ENCODE measurements around the gene MINAR1. TPM values are rescaled to one million over a fixed set of nuclear protein-coding genes. Genes with fewer than 3 reads are reported as not detected.

MINAR1 gene
- total RNA-seq, 5 donors from 2014 or later (not counting 1 experiment from before 2014, with no cell fraction given), result 0.30 to 0.47 (median 0.42) TPM

DNA sequence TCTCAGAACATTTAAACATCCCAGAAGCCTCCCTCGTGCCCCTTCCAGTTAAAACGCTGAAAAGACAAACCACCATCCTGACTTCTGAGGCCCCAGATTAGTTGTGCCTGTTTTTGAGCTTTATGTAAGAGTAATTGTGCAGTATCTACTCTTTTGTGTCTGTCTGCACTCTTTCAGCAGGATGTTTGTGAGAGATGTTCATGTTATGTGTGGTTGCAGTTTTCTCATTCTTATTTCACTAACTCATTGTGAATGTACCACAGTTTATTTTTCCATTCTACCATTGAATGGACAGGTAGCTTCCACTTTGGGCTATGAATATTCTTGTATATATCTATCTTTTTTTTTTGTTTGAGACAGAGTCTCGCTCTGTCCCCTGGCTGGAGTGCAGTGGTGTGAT is 40.3 kb downstream of the MINAR1 start:
- POLR2A ChIA-PET, result no interaction called here
- H3K27ac ChIP-seq (ENCODE audit: low read length), result no peak overlapping the region
- H3K27ac Mint-ChIP-seq, result no peak overlapping the region
- peaks cover 3% of the 10 kb centered on the region for H3K36me3 Mint-ChIP-seq
- DNase-seq (no peak), ATAC-seq (replicated peaks in 1 of 4) (no peak)
- H3K9me3 ChIP-seq, result no peaks in the 10 kb centered on the region
- H3K36me3 ChIP-seq (ENCODE audit: control insufficient read depth in 2 of 2, extremely low read depth in 1 of 2, insufficient read depth in 1 of 2, low read length in 1 of 2), result no peaks in the 10 kb centered on the region
- H3K4me3 Mint-ChIP-seq, result no peak overlapping the region
- H3K27me3 ChIP-seq (replicated peaks in 1 of 2; ENCODE audit: control insufficient read depth in 2 of 2, extremely low read depth in 1 of 2, insufficient read depth in 2 of 2, low read length in 1 of 2), result no peaks in the 10 kb centered on the region
- H3K4me1 ChIP-seq (ENCODE audit: control insufficient read depth in 1 of 2, extremely low read depth in 1 of 2, insufficient read depth in 2 of 2, low read length in 2 of 2), result no peaks in the 10 kb centered on the region
- H3K4me3 ChIP-seq (ENCODE audit: control insufficient read depth in 1 of 2, extremely low read depth in 1 of 2, low read length in 1 of 2), result no peak overlapping the region
- no peaks in the 10 kb centered on the region for H3K9me3 Mint-ChIP-seq
- H3K4me1 Mint-ChIP-seq, result peaks cover 0 to 6% (median 4%) of the 10 kb centered on the region in 3 donors
- CTCF ChIA-PET, result no interaction called here
- no peaks in the 10 kb centered on the region for H3K27me3 Mint-ChIP-seq
- no CpG with 5 or more reads among the region's 3 CpGs for WGBS (ENCODE audit: insufficient coverage)

- H3K4me3 Mint-ChIP-seq, result no peak overlapping the region
- CTCF ChIA-PET, result no interaction called here
These were observed 42.1 kb downstream of the MINAR1 start for GRCh38 chr15:79474252-79474651.

DNA sequence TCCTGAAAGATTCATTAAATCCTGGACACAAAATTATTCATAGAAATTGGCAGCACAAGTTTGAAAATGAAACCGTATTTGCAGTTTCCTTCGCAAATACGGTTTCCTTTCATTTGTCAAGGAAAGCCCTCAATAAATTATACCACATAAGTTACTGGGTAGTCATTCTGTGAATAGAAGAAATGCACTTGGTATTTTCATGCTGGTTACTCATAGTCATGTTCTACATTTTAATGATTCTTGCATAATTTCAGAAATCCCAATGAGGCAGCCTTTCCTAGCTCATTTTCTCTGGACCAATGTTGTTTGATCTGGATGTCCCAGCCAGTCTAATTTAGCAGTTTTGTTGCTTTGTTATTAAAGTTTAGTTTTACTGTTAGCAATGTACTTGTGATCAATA is 43.2 kb downstream of the MINAR1 start:
- H3K27ac ChIP-seq (ENCODE audit: low read length), result no peak overlapping the region
- no peak overlapping the region for H3K4me3 Mint-ChIP-seq
- H3K9me3 Mint-ChIP-seq, result no peaks in the 10 kb centered on the region
- no peaks in the 10 kb centered on the region for H3K27me3 ChIP-seq (replicated peaks in 1 of 2; ENCODE audit: control insufficient read depth in 2 of 2, extremely low read depth in 1 of 2, insufficient read depth in 2 of 2, low read length in 1 of 2)
- no peak for DNase-seq
- WGBS (ENCODE audit: insufficient coverage), result no CpG with 5 or more reads among the region's 3 CpGs
- no peak for ATAC-seq (replicated peaks in 1 of 4)
- H3K27me3 Mint-ChIP-seq, result peaks cover 0 to 3% of the 10 kb centered on the region in 2 donors
- H3K36me3 ChIP-seq (ENCODE audit: control insufficient read depth in 2 of 2, extremely low read depth in 1 of 2, insufficient read depth in 1 of 2, low read length in 1 of 2), result no peaks in the 10 kb centered on the region
- H3K9me3 ChIP-seq, result no peaks in the 10 kb centered on the region
- POLR2A ChIA-PET, result no interaction called here
- CTCF ChIA-PET, result no interaction called here
- no peak overlapping the region for H3K27ac Mint-ChIP-seq
- H3K4me1 ChIP-seq (ENCODE audit: control insufficient read depth in 1 of 2, extremely low read depth in 1 of 2, insufficient read depth in 2 of 2, low read length in 2 of 2), result no peaks in the 10 kb centered on the region
- H3K4me1 Mint-ChIP-seq, result peaks cover 0 to 6% (median 4%) of the 10 kb centered on the region in 3 donors
- no peaks in the 10 kb centered on the region for H3K36me3 Mint-ChIP-seq
- H3K4me3 ChIP-seq (ENCODE audit: control insufficient read depth in 1 of 2, extremely low read depth in 1 of 2, low read length in 1 of 2), result no peak overlapping the region

More at GRCh38 chr15:79474252-79474651, 42.1 kb downstream of the MINAR1 start:
- no peaks in the 10 kb centered on the region for H3K9me3 ChIP-seq
- Mint-ChIP-seq H3K27ac (no peak overlapping the region), H3K36me3 (no peaks in the 10 kb centered on the region), H3K27me3 (peaks cover 0 to 3% of the 10 kb centered on the region in 2 donors), H3K4me1 (peaks cover 0 to 6% (median 4%) of the 10 kb centered on the region in 3 donors), H3K9me3 (no peaks in the 10 kb centered on the region)
- H3K4me1 ChIP-seq (ENCODE audit: control insufficient read depth in 1 of 2, extremely low read depth in 1 of 2, insufficient read depth in 2 of 2, low read length in 2 of 2), result no peaks in the 10 kb centered on the region
- no peaks in the 10 kb centered on the region for H3K36me3 ChIP-seq (ENCODE audit: control insufficient read depth in 2 of 2, extremely low read depth in 1 of 2, insufficient read depth in 1 of 2, low read length in 1 of 2)
- H3K27me3 ChIP-seq (replicated peaks in 1 of 2; ENCODE audit: control insufficient read depth in 2 of 2, extremely low read depth in 1 of 2, insufficient read depth in 2 of 2, low read length in 1 of 2), result no peaks in the 10 kb centered on the region
- POLR2A ChIA-PET, result no interaction called here
- no peak overlapping the region for H3K4me3 ChIP-seq (ENCODE audit: control insufficient read depth in 1 of 2, extremely low read depth in 1 of 2, low read length in 1 of 2)
- no peak for DNase-seq
- no peak overlapping the region for H3K27ac ChIP-seq (ENCODE audit: low read length)
- WGBS (ENCODE audit: insufficient coverage), result no CpG with 5 or more reads among the region's 1 CpG
- no peak for ATAC-seq (replicated peaks in 1 of 4)

DNA sequence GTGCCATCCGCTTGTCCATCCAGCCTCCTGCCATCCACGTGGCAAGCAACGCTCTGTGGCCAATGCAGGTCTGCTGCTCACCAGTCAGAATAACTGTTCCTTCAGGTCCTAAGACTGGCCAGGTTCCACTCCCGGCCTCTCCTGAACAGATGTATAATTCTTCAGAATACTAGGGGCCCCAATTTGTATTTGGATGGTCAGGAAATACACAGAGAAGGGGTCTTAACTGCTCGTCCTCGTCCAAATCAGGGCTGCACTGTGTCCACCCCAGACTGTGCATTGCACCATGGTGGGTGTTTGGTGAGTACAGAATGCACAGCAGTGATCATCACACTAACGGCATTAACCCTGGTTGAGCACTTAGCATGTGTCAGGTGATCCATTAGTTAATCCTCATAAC is 46.0 kb downstream of the MINAR1 start:
- no peak for DNase-seq
- no peaks in the 10 kb centered on the region for H3K27me3 ChIP-seq (replicated peaks in 1 of 2; ENCODE audit: control insufficient read depth in 2 of 2, extremely low read depth in 1 of 2, insufficient read depth in 2 of 2, low read length in 1 of 2)
- POLR2A ChIA-PET, result no interaction called here
- H3K9me3 ChIP-seq, result no peaks in the 10 kb centered on the region
- peaks cover 0 to 6% (median 4%) of the 10 kb centered on the region in 3 donors for H3K4me1 Mint-ChIP-seq
- WGBS (ENCODE audit: insufficient coverage), result 92% methylated on average over 5 of the region's 7 CpGs
- H3K4me3 Mint-ChIP-seq, result no peak overlapping the region
- ATAC-seq (replicated peaks in 1 of 4), result no peak
- no peak overlapping the region for H3K27ac ChIP-seq (ENCODE audit: low read length)
- H3K27ac Mint-ChIP-seq, result no peak overlapping the region
- CTCF ChIA-PET, result no interaction called here
- H3K9me3 Mint-ChIP-seq, result no peaks in the 10 kb centered on the region
- no peak overlapping the region for H3K4me3 ChIP-seq (ENCODE audit: control insufficient read depth in 1 of 2, extremely low read depth in 1 of 2, low read length in 1 of 2)
- H3K4me1 ChIP-seq (ENCODE audit: control insufficient read depth in 1 of 2, extremely low read depth in 1 of 2, insufficient read depth in 2 of 2, low read length in 2 of 2), result no peaks in the 10 kb centered on the region
- H3K36me3 Mint-ChIP-seq, result no peaks in the 10 kb centered on the region
- H3K36me3 ChIP-seq (ENCODE audit: control insufficient read depth in 2 of 2, extremely low read depth in 1 of 2, insufficient read depth in 1 of 2, low read length in 1 of 2), result no peaks in the 10 kb centered on the region
- peaks cover 0 to 3% of the 10 kb centered on the region in 2 donors for H3K27me3 Mint-ChIP-seq

- Histone ChIP-seq H3K27me3 (replicated peaks in 1 of 2; ENCODE audit: control insufficient read depth in 2 of 2, extremely low read depth in 1 of 2, insufficient read depth in 2 of 2, low read length in 1 of 2) (no peaks in the 10 kb centered on the region), H3K4me3 (ENCODE audit: control insufficient read depth in 1 of 2, extremely low read depth in 1 of 2, low read length in 1 of 2) (no peak overlapping the region), H3K9me3 (no peaks in the 10 kb centered on the region), H3K36me3 (ENCODE audit: control insufficient read depth in 2 of 2, extremely low read depth in 1 of 2, insufficient read depth in 1 of 2, low read length in 1 of 2) (no peaks in the 10 kb centered on the region), H3K4me1 (ENCODE audit: control insufficient read depth in 1 of 2, extremely low read depth in 1 of 2, insufficient read depth in 2 of 2, low read length in 2 of 2) (no peaks in the 10 kb centered on the region), H3K27ac (ENCODE audit: low read length) (no peak overlapping the region)
- ATAC-seq (replicated peaks in 1 of 4) (no peak), DNase-seq (no peak)
- peaks cover 0 to 4% of the 10 kb centered on the region in 2 donors for H3K27me3 Mint-ChIP-seq
- H3K36me3 Mint-ChIP-seq, result no peaks in the 10 kb centered on the region
- CTCF ChIA-PET, result no interaction called here
- H3K9me3 Mint-ChIP-seq, result no peaks in the 10 kb centered on the region
- H3K4me1 Mint-ChIP-seq, result peaks cover 0 to 6% (median 4%) of the 10 kb centered on the region in 3 donors
- WGBS (ENCODE audit: insufficient coverage), result 42% methylated on average over 2 of the region's 2 CpGs
- H3K4me3 Mint-ChIP-seq, result no peak overlapping the region
- no peak overlapping the region for H3K27ac Mint-ChIP-seq
- POLR2A ChIA-PET, result interaction anchor here in 1 of 2 donors (0.6 kb wide), 1 partner anchor 735 kb away, joined by 3 read pairs; no protein-coding TSS in a partner anchor
These were observed 47.5 kb downstream of the MINAR1 start for GRCh38 chr15:79479616-79480015.

- H3K27me3 ChIP-seq (replicated peaks in 1 of 2; ENCODE audit: control insufficient read depth in 2 of 2, extremely low read depth in 1 of 2, insufficient read depth in 2 of 2, low read length in 1 of 2), result no peaks in the 10 kb centered on the region
- Mint-ChIP-seq H3K4me1 (no peaks in the 10 kb centered on the region), H3K27me3 (peaks cover 0 to 4% of the 10 kb centered on the region in 2 donors), H3K27ac (no peak overlapping the region), H3K36me3 (no peaks in the 10 kb centered on the region), H3K4me3 (no peak overlapping the region), H3K9me3 (no peaks in the 10 kb centered on the region)
- ChIA-PET CTCF (no interaction called here), POLR2A (no interaction called here)
- H3K4me3 ChIP-seq (ENCODE audit: control insufficient read depth in 1 of 2, extremely low read depth in 1 of 2, low read length in 1 of 2), result no peak overlapping the region
- 83% methylated on average over 5 of the region's 7 CpGs for WGBS (ENCODE audit: insufficient coverage)
- no peak for DNase-seq
- no peaks in the 10 kb centered on the region for H3K36me3 ChIP-seq (ENCODE audit: control insufficient read depth in 2 of 2, extremely low read depth in 1 of 2, insufficient read depth in 1 of 2, low read length in 1 of 2)
- no peak overlapping the region for H3K27ac ChIP-seq (ENCODE audit: low read length)
- no peaks in the 10 kb centered on the region for H3K4me1 ChIP-seq (ENCODE audit: control insufficient read depth in 1 of 2, extremely low read depth in 1 of 2, insufficient read depth in 2 of 2, low read length in 2 of 2)
- no peaks in the 10 kb centered on the region for H3K9me3 ChIP-seq
- no peak for ATAC-seq (replicated peaks in 1 of 4)
These were observed 49.7 kb downstream of the MINAR1 start for GRCh38 chr15:79481793-79482192.

Data from T-cell (primary cell).